ENCODE measurements around the gene CCDC9. TPM values are rescaled to one million over a fixed set of nuclear protein-coding genes. Genes with fewer than 3 reads are reported as not detected.

The CCDC9 gene
- total RNA-seq, 1 experiment from 2014 or later: 36.9 TPM

DNA sequence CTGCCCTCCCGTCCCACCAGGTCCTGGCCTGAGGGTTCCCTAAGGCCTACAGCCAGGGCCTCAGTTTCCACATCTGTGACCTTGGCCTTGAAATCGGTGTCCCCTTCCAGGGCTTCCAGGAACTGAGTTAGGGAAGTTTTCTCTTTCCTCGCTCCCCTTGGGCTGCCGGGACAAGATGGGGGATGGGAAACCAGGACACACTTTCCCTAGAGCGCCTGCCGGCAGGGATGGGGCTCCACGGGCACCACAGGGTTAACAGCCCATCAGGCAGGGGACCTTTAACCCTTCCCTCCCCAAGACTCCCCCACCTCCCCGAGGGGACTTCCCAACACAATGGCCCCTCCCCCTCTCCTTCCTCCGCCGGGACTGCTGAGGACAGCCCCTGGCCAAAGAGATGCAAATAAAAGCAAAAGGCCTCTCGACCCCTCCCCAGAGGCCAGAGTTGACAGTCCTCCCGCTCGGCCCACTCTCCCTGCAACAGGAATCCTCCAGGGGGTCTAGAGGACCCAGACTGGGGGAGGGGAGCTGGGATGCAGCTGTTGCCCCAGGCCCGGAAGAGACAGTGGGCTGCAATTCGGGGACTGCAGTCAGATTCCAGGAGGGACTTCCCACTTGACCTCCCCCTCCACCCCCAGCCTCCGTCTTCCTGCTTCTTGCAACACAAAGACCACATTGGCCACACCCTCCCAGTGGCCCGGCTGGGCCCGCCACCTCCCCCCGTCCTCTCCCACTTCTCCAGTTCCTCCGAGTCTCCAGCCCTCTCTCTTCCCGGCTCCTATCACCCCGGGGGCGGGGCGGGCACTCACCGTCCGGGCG is 28.8 kb upstream of the CCDC9 start:
- peak; percentile 99 for DNase-seq
- Histone ChIP-seq H4K8ac (replicated peaks; ENCODE audit: insufficient read length, low read depth, low read length) (no peak overlapping the region), H4K5ac (ENCODE audit: insufficient read length, low read depth, low read length) (no peak overlapping the region), H2AFZ (ENCODE audit: low read length) (no peak overlapping the region), H3K23me2 (ENCODE audit: insufficient read length, low read depth, low read length, poor library complexity, severe bottlenecking) (peaks cover 30% of the 10 kb centered on the region), H3T11ph (ENCODE audit: low read length) (no peak overlapping the region), H2BK15ac (ENCODE audit: low read depth, low read length) (no peak overlapping the region), H3K79me1 (ENCODE audit: insufficient read depth, low read depth, low read length, poor library complexity, severe bottlenecking) (no peaks in the 10 kb centered on the region), H3K27ac (ENCODE audit: insufficient read length, low read depth, low read length) (peak overlapping the region; percentile 36), H3K9me3 (ENCODE audit: control insufficient read depth, low read depth, low read length) (no peaks in the 10 kb centered on the region), H2BK12ac (ENCODE audit: insufficient read length, low read depth, low read length) (no peak overlapping the region), H3K4ac (ENCODE audit: low read depth, low read length) (no peak overlapping the region), H3K23ac (ENCODE audit: insufficient read length, low read depth, low read length) (no peak overlapping the region), H3K4me2 (ENCODE audit: insufficient read depth, insufficient read length, low read length) (peak overlapping the region; percentile 48), H3K79me2 (ENCODE audit: insufficient read depth, low read length) (peaks cover 2% of the 10 kb centered on the region; the same call in 1 of the 2 replicates), H4K20me1 (ENCODE audit: control insufficient read depth, insufficient read depth, insufficient read length) (peaks cover 4% of the 10 kb centered on the region), H3K9ac (ENCODE audit: extremely low read depth, insufficient read length, low read length) (no peak overlapping the region), H2AK5ac (ENCODE audit: insufficient read length, low read length) (no peak overlapping the region), H2BK120ac (ENCODE audit: low read depth, low read length, poor library complexity, severe bottlenecking) (no peak overlapping the region), H3K18ac (ENCODE audit: insufficient read length, low read depth, low read length) (peak overlapping the region; percentile 79), H4K91ac (ENCODE audit: insufficient read length, low read depth, low read length) (no peak overlapping the region), H3K14ac (ENCODE audit: insufficient read depth, low read length) (no peak overlapping the region), H3K27me3 (ENCODE audit: insufficient read depth, low read length) (no peaks in the 10 kb centered on the region), H2BK20ac (ENCODE audit: low read depth, low read length, poor library complexity, severe bottlenecking) (no peak overlapping the region), H3K56ac (ENCODE audit: insufficient read length, low read depth, low read length) (no peak overlapping the region), H2BK5ac (ENCODE audit: insufficient read length, low read length) (no peak overlapping the region), H3K4me1 (ENCODE audit: insufficient read depth, low read length) (peaks cover 6% of the 10 kb centered on the region; the same call in 1 of the 2 replicates)
- no CpG with 5 or more reads among the region's 27 CpGs for WGBS (ENCODE audit: extremely low coverage, insufficient read length, low lambda C conversion rate)
- peaks cover 0 to 11% (median 8%) of the 10 kb centered on the region in 3 experiments; a peak in 5 of 7 replicates for H3K36me3 Mint-ChIP-seq (ENCODE audit: insufficient read depth in 1 of 3, low read depth in 3 of 3)
- no peaks in the 10 kb centered on the region for H3K27me3 Mint-ChIP-seq (ENCODE audit: low read depth)
- no peaks in the 10 kb centered on the region; a peak in 2 of 5 replicates for H3K9me3 Mint-ChIP-seq
- TF ChIP-seq, protein P1, sequence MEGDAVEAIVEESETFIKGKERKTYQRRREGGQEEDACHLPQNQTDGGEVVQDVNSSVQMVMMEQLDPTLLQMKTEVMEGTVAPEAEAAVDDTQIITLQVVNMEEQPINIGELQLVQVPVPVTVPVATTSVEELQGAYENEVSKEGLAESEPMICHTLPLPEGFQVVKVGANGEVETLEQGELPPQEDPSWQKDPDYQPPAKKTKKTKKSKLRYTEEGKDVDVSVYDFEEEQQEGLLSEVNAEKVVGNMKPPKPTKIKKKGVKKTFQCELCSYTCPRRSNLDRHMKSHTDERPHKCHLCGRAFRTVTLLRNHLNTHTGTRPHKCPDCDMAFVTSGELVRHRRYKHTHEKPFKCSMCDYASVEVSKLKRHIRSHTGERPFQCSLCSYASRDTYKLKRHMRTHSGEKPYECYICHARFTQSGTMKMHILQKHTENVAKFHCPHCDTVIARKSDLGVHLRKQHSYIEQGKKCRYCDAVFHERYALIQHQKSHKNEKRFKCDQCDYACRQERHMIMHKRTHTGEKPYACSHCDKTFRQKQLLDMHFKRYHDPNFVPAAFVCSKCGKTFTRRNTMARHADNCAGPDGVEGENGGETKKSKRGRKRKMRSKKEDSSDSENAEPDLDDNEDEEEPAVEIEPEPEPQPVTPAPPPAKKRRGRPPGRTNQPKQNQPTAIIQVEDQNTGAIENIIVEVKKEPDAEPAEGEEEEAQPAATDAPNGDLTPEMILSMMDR (conservative IDR thresholded peaks at IDR 0.05): no peak
- peak overlapping the region in 1 of 2 experiments; percentile 79; a peak in 4 of 5 replicates for H3K4me3 Mint-ChIP-seq
- peak overlapping the region; percentile 93 to 94 (median 94) for H3K27ac Mint-ChIP-seq
- H3K4me1 Mint-ChIP-seq: peaks cover 22 to 23% of the 10 kb centered on the region in 2 experiments

Measured in H9 (cell line).